GM15510 (cell line): ENCODE results near the gene CKM.

Experiments
- POLR2A ChIP-seq: IDR thresholded peaks from 3 replicates; pipeline ENCODE4 v1.6.1; 2011; ENCODE audit warnings: borderline replicate concordance; ENCODE audit not compliant: insufficient read length; ENCODE audit errors: extremely low read depth

The CKM gene

GRCh38 chr19:45336696-45337251, 14.1 kb upstream of the CKM start:
- TF ChIP-seq POLR2A = no peak

- no peak for TF ChIP-seq POLR2A
Observed at GRCh38 chr19:45333609-45334303, 11.1 kb upstream of the CKM start.

GRCh38 chr19:45331411-45331810, 8.7 kb upstream of the CKM start:
- no peak for TF ChIP-seq POLR2A

DNA sequence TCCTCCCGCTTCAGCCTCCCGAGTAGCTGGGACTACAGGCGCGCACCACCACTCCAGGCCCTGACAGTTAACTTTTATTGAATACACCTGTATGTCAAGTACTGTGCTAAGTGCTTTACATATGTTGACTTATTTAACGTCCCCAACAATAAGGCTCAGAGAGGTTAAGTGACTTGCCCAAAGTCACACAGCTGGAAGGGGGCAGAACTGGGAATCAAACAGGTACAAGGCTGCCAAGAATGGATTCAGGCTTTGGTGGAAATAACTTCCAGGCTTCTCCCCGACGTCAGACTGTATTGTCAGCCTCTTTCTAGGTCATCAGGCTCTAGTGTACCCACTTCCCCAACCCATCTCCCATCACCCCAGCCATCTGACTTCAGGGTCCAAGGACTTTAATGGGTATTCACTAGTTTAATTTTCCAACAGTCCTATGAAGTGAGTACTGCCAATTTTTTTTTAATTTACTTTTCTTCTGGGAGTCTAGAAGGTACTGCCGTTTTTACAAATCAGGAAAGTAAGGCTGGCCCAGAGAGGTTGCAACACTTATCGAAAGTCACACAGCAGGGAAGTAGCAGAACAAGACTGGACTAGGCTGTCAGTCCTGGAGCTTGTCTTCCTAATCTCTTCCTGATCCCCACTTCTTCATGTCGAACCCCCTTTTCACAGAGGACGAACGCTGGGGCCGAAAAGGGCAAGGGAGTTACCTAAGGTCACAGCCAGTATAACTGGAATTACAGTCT, 4.9 kb upstream of the CKM start:
- no peak for TF ChIP-seq POLR2A

GRCh38 chr19:45324349-45324907, 1.8 kb upstream of the CKM start:
- no peak for TF ChIP-seq POLR2A

DNA sequence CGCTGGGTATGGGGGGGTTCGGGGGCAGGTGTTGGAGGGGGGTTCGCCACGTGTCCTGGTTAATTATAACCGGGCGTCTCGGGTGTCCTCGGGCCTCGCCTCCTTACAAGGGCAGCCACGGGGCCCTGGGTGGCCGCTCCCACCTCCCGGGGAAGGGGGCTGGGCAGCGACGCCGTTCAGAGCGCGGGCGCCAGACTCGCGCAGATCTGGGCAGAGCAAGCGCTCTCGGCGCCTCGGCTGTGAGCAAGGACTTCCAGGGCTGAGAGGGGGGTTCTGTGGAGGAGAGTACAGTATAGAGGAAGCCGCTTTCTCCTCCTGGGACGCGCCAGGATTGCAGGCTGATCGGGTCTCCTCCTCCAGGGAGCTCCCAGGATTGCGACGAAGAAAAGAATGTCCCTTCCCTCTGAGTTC, 1.0 kb upstream of the CKM start:
- no peak for TF ChIP-seq POLR2A

DNA sequence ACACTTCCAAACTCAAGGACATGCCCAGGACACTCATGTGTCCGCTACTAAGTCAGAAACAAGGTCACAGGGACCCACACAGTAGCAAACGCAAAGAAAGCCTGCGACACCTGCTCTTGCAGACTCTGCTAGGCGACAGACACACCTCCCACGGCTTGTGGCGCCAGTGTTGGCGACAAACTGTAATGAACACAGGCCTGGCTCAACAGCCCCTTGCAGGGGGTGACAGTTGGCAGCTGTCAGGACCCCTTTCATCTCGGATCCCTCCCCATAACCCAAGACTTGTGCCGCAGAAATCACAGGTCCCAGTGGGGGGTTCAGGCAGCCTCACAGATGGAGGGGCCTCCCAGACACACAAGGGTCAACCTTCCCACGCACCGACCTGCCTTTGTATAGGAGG, 364 bp downstream of the CKM start:
- no peak for TF ChIP-seq POLR2A

- no peak for TF ChIP-seq POLR2A
Observed at GRCh38 chr19:45321848-45322247, 827 bp downstream of the CKM start.

DNA sequence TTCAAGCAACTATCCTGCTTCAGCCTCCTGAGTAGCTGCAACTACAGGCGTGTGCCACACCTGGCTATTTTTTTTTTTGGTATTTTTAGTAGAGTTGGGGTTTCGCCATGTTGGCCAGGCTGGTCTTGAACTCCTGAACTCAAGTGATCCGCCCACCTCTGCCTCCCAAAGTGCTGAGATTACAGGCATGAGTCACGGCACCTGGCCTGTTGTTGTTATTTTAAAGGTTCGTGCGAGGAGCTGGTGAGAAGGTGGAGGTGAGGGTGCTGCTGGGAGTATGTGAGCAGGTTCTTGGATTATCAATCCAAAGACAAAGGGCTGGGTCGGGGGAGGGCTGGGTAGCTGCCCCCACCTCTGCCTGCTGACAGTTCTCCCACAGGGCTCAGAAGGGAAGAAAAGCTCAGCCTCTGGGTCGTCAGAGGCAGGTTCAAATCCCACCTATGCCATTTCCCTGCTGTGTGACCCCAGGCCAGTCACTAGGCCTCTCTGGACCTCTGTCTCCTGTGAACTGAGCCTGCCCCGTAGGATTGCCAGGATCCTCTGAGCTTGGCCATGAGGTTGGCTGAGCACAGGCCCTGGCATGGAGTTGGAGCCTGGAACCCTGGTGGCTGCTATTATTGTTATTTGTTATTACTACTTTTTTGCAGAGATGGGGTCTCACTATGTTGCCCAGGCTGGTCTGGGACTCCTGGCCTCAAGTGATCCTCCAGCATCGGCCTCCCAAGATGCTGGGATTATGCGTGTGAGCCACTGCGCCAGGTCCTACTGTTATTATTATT, 1.5 kb downstream of the CKM start:
- no peak for TF ChIP-seq POLR2A

DNA sequence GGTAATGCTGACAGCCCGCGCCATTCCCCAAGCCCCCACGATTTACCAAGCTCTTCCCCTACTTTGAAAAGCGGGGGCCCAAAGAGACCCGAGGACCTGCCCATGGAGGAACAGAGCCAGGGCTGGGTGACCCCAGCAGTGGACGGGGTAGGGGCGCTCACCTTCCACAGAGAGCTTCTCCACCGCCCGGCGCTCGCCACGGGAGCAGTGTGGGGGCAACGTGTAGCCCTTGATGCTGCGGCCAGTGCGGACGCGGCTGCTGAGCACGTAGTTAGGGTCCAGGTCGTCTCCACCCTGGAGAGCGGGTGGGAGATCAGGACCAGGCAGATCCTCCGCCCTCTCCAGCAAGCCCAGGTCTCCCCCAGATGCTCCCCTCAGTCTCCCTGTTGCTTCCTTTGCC, 7.4 kb downstream of the CKM start:
- TF ChIP-seq POLR2A = no peak

- no peak for TF ChIP-seq POLR2A
Observed at GRCh38 chr19:45314708-45315245, 7.9 kb downstream of the CKM start.

- TF ChIP-seq POLR2A = no peak
Observed at GRCh38 chr19:45311621-45312020, 11.1 kb downstream of the CKM start.

DNA sequence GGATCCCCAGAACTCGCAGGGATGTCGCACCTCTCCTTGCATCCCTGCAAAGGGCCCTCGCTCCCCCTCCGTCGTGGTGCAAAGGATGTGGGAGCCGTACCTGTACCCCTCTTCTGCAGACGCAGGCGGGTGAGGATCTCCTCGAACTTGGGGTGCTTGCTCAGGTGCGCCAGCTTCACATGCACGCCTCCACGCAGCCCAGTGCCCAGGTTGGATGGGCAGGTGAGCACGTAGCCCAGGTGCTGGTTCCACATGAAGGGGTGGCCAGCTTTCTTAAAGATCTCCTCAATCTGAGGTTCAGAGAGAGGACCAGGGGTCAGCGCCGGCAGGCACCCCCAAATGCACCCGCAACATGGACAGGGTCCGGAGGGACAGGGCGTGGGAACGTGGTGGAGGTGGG, 15.3 kb downstream of the CKM start:
- no peak for TF ChIP-seq POLR2A

GRCh38 chr19:45306518-45307027, 16.1 kb downstream of the CKM start:
- no peak for TF ChIP-seq POLR2A
